SK-N-SH treated with all-trans-retinoic acid at 6 μM for 48 hours (cell line): ENCODE measurements around the gene FBXO31.
A peak's percentile ranks its signal among the peaks of the same experiment; 100 is the strongest.

Source experiments
- ATAC-seq: fragments of 200-7000 bp; cut with Tn5 transposase; 3 replicates; pipeline ENCODE4 v1.9.1; 2020; ENCODE audit warnings: mild to moderate bottlenecking, moderate library complexity
- ARNTL ChIP-seq: fragments of 450-650 bp; formaldehyde crosslinking; IDR thresholded peaks from 2 replicates; pipeline ENCODE4 v1.5.0; 2020; ENCODE audit warnings: low read depth, mild to moderate bottlenecking, moderate library complexity, borderline replicate concordance
- BACH2 ChIP-seq: fragments of 250-450 bp; sonication (Bioruptor Pico); IDR thresholded peaks from 2 replicates; pipeline ENCODE4 v1.9.0; 2021; ENCODE audit warnings: mild to moderate bottlenecking, borderline replicate concordance
- CSDC2 ChIP-seq: fragments of 250-450 bp; sonication (Bioruptor Pico); IDR thresholded peaks from 2 replicates; pipeline ENCODE4 v1.5.0; 2020; ENCODE audit warnings: mild to moderate bottlenecking, moderate library complexity
- ESRRG ChIP-seq: fragments of 250-450 bp; sonication (Bioruptor Pico); IDR thresholded peaks from 2 replicates; pipeline ENCODE4 v1.6.1; 2021; ENCODE audit warnings: mild to moderate bottlenecking
- GLIS3 ChIP-seq: fragments of 250-450 bp; sonication (Bioruptor Pico); IDR thresholded peaks from 2 replicates; pipeline ENCODE4 v1.5.0; 2020; ENCODE audit warnings: mild to moderate bottlenecking, moderate library complexity
- ISL1 ChIP-seq: fragments of 250-450 bp; sonication (Bioruptor Pico); IDR thresholded peaks from 2 replicates; pipeline ENCODE4 v2.1.2; 2022; ENCODE audit warnings: mild to moderate bottlenecking, moderate library complexity
- OSR1 ChIP-seq: fragments of 250-450 bp; sonication (Bioruptor Pico); IDR thresholded peaks from 2 replicates; pipeline ENCODE4 v1.8.0; 2022; ENCODE audit warnings: moderate library complexity, mild to moderate bottlenecking, inconsistent platforms
- PPARA ChIP-seq: fragments of 250-450 bp; sonication (Bioruptor Pico); IDR thresholded peaks from 2 replicates; pipeline ENCODE4 v1.5.0; 2020; ENCODE audit warnings: mild to moderate bottlenecking, borderline replicate concordance
- RARB ChIP-seq: fragments of 250-450 bp; sonication (Bioruptor Pico); IDR thresholded peaks from 2 replicates; pipeline ENCODE4 v1.8.0; 2021; ENCODE audit warnings: mild to moderate bottlenecking, moderate library complexity
- SNAI2 ChIP-seq: fragments of 250-450 bp; sonication (Bioruptor Pico); IDR thresholded peaks from 2 replicates; pipeline ENCODE4 v1.5.0; 2020; ENCODE audit warnings: mild to moderate bottlenecking, moderate library complexity
- TCF4 ChIP-seq: fragments of 250-450 bp; sonication (Bioruptor Pico); IDR thresholded peaks from 2 replicates; pipeline ENCODE4 v1.8.0; 2021; ENCODE audit warnings: mild to moderate bottlenecking, moderate library complexity, borderline replicate concordance
- TOX ChIP-seq: fragments of 250-450 bp; sonication (Bioruptor Pico); IDR thresholded peaks from 2 replicates; pipeline ENCODE4 v1.8.0; 2021; ENCODE audit warnings: mild to moderate bottlenecking, moderate library complexity, borderline replicate concordance
- ZC3H10 ChIP-seq: fragments of 250-450 bp; sonication (Bioruptor Pico); IDR thresholded peaks from 2 replicates; pipeline ENCODE4 v1.5.1; 2021; ENCODE audit warnings: mild to moderate bottlenecking, moderate library complexity
- ZFP3 ChIP-seq: fragments of 250-450 bp; sonication (Bioruptor Pico); IDR thresholded peaks from 2 replicates; pipeline ENCODE4 v1.5.0; 2020; ENCODE audit warnings: mild to moderate bottlenecking, moderate library complexity
- ZFP30 ChIP-seq: fragments of 450-650 bp; formaldehyde crosslinking; IDR thresholded peaks from 2 replicates; pipeline ENCODE4 v1.5.0; 2022; ENCODE audit warnings: mild to moderate bottlenecking, moderate library complexity
- ZNF70 ChIP-seq: fragments of 450-650 bp; formaldehyde crosslinking; IDR thresholded peaks from 2 replicates; pipeline ENCODE4 v1.5.0; 2020; ENCODE audit warnings: mild to moderate bottlenecking, moderate library complexity
- ZNF8 ChIP-seq: fragments of 450-650 bp; formaldehyde crosslinking; IDR thresholded peaks from 2 replicates; pipeline ENCODE4 v1.5.0; 2020; ENCODE audit warnings: mild to moderate bottlenecking, moderate library complexity
- TF ChIP-seq, protein P1 (sequence below): fragments of 250-450 bp; sonication (Bioruptor Pico); IDR thresholded peaks from 2 replicates; pipeline ENCODE4 v1.5.1; 2021; ENCODE audit warnings: mild to moderate bottlenecking, moderate library complexity
- TF ChIP-seq, protein P2 (sequence below): fragments of 250-450 bp; sonication (Bioruptor Pico); IDR thresholded peaks from 2 replicates; pipeline ENCODE4 v1.5.1; 2020; ENCODE audit warnings: low read depth, mild to moderate bottlenecking, moderate library complexity
- TF ChIP-seq, protein P3 (sequence below): fragments of 250-450 bp; sonication (Bioruptor Pico); IDR thresholded peaks from 2 replicates; pipeline ENCODE4 v1.8.0; 2020; ENCODE audit warnings: mild to moderate bottlenecking, moderate library complexity, borderline replicate concordance

Gene FBXO31

DNA sequence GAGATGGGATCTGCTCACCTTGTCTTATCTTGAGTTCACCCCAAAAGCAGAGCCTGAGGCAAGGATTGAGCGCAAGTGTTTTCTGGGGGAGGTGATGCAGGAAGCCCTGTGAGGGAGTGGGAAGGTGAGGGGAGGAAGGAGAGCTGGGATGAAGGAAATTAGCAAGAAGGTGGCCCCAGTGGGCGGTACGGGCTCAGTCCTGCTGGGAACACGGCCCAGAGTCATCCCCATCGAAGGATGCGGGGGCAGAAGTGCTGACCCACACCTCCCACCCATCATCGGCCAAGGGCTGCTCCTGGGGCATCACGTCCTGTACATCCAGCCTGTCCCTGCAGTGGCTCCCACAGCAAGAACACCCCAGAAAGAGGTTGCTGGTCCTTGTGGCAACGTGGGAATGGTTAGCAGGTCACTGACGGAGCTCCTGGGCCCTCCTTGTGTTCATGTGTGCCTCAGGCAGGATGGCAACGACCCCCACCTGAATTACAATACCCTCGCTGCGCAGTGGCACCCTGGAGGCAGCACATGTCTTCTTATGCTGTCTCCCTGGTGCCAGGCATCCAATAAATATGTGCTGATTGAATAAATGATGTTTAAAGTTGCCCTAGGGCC lies 84.6 kb downstream of the FBXO31 start:
- ATAC-seq, result no peak
- TF ChIP-seq, protein P1, sequence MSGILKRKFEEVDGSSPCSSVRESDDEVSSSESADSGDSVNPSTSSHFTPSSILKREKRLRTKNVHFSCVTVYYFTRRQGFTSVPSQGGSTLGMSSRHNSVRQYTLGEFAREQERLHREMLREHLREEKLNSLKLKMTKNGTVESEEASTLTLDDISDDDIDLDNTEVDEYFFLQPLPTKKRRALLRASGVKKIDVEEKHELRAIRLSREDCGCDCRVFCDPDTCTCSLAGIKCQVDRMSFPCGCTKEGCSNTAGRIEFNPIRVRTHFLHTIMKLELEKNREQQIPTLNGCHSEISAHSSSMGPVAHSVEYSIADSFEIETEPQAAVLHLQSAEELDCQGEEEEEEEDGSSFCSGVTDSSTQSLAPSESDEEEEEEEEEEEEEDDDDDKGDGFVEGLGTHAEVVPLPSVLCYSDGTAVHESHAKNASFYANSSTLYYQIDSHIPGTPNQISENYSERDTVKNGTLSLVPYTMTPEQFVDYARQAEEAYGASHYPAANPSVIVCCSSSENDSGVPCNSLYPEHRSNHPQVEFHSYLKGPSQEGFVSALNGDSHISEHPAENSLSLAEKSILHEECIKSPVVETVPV (CRISPR knock-in tag), result no peak
- TF ChIP-seq, protein P2, sequence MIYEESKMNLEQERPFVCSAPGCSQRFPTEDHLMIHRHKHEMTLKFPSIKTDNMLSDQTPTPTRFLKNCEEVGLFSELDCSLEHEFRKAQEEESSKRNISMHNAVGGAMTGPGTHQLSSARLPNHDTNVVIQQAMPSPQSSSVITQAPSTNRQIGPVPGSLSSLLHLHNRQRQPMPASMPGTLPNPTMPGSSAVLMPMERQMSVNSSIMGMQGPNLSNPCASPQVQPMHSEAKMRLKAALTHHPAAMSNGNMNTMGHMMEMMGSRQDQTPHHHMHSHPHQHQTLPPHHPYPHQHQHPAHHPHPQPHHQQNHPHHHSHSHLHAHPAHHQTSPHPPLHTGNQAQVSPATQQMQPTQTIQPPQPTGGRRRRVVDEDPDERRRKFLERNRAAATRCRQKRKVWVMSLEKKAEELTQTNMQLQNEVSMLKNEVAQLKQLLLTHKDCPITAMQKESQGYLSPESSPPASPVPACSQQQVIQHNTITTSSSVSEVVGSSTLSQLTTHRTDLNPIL (CRISPR knock-in tag), result no peak
- no peak for TF ChIP-seq TCF4 (CRISPR knock-in tag)
- no peak for TF ChIP-seq GLIS3 (CRISPR knock-in tag)
- no peak for TF ChIP-seq BACH2 (CRISPR knock-in tag)
- TF ChIP-seq OSR1 (CRISPR knock-in tag), result no peak
- no peak for TF ChIP-seq TOX (CRISPR knock-in tag)
- TF ChIP-seq ZFP30 (CRISPR knock-in tag), result no peak
- no peak for TF ChIP-seq RARB (CRISPR knock-in tag)
- TF ChIP-seq SNAI2 (CRISPR knock-in tag), result no peak
- no peak for TF ChIP-seq ZFP3 (CRISPR knock-in tag)
- no peak for TF ChIP-seq ZNF8
- no peak for TF ChIP-seq ZNF70 (CRISPR knock-in tag)
- no peak for TF ChIP-seq ARNTL (CRISPR knock-in tag)

DNA sequence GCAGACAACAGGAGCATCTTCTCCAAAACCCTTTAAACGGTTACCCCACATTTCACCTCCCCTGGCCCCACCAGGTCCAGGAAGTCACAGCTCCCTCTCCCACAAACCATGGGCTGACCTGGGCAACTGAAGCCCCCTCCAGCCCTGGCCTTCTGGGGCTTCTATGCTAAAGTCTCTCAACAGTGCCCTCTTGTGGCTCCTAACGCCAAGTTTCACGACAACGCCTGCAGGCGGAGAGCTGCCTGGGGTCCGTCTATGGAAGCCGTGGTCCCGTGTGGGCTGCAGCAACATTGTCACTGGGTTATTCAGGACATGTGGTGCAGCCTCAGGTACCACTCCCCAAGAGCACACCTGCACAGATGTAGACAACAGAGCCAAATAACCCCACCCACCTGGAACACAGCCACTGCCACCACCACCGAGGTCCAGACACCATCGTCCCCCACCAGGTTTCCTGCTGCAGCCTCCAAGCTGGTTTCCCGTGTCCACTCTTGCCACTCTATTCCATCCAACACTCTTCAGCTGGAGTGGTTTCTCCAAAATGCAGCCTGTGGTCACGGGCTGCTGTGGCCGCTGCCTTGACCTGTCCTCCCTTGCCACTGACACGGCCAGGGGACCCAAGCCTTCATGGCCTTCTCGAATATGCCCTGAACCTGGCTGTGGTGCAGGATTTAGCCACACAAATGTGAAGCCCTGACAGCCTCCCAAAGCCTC lies 85.5 kb downstream of the FBXO31 start:
- TF ChIP-seq CSDC2 (CRISPR knock-in tag), result no peak
- TF ChIP-seq, protein P3, sequence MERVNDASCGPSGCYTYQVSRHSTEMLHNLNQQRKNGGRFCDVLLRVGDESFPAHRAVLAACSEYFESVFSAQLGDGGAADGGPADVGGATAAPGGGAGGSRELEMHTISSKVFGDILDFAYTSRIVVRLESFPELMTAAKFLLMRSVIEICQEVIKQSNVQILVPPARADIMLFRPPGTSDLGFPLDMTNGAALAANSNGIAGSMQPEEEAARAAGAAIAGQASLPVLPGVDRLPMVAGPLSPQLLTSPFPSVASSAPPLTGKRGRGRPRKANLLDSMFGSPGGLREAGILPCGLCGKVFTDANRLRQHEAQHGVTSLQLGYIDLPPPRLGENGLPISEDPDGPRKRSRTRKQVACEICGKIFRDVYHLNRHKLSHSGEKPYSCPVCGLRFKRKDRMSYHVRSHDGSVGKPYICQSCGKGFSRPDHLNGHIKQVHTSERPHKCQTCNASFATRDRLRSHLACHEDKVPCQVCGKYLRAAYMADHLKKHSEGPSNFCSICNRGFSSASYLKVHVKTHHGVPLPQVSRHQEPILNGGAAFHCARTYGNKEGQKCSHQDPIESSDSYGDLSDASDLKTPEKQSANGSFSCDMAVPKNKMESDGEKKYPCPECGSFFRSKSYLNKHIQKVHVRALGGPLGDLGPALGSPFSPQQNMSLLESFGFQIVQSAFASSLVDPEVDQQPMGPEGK (CRISPR knock-in tag), result no peak
- ATAC-seq, result peak; percentile 78

DNA sequence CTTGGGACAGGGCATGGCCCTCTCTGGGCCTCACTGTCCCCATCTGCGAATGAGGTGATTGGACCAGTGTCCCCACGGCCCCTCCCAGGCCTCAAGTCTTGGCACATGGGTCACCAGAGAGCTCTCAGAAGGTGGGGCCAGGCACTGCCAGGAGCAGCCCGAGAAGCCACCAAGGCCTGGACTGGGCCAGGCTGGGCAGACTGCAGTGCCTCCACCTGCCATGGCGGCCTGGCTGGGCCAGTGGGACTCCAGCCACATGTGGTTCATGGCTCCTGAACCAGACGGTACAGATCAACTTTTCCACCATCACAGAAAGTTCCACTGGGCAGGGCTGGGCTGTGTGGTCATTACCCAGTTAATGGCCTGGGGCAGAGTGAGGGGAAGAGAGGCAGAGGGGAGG lies 86.2 kb downstream of the FBXO31 start:
- ATAC-seq, result peak; percentile 21; the same call in 2 of the 3 replicates
- TF ChIP-seq ARNTL (CRISPR knock-in tag), result no peak
- TF ChIP-seq ZC3H10, result no peak

DNA sequence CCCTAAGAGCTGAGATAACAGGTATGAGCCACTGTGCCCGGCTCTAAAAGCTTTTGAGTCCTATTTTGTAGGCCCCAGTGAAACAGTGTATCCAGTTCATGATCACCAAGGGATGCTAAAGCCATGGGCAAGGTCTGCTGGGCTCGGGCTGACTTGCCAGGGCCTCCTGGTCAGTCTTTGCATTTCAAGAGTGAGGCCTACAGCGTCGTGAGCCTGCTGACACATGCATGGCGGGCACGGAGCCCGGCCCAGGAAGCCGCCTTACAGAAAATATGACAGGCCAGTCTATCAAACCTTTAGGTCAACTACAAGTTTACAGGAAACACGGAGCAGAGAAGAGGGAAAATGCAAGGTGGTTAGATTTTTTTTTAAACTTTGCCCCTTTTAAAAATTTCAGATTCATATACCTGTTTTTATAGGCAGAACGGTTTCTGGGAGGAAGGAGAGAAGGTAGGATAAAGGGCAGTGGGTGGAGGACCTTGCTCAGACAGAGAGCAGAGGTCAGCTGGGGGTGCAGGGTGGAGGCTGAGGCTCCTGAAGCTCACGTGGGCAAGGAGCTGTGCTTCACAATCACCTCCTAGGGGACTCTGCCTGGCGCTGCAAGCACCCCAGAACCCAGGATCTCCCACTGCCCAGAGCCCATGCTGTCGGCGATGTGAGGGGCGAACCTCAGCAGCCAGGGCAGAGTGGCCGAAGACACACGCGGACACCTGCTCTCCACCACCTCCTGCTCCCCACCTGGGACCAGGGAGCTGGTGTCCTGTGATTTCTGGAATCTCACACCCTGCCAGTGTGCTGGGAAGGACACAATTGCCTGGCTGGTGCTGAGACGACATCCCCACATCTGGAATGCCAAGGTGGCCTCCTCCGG lies 87.7 kb downstream of the FBXO31 start:
- no peak for ATAC-seq
- TF ChIP-seq TCF4 (CRISPR knock-in tag) (no peak), TOX (CRISPR knock-in tag) (no peak), GLIS3 (CRISPR knock-in tag) (no peak), ZFP30 (CRISPR knock-in tag) (no peak), SNAI2 (CRISPR knock-in tag) (no peak), ESRRG (no peak), PPARA (CRISPR knock-in tag) (no peak), ISL1 (CRISPR knock-in tag) (no peak), ZC3H10 (no peak)
- TF ChIP-seq, protein P3 (CRISPR knock-in tag), result no peak
